ENCODE results near the gene ZNF709. TPM values are rescaled to one million over a fixed set of nuclear protein-coding genes. Genes with fewer than 3 reads are reported as not detected.
"Not testable (repeated sequence)": the region's sequence is repeated elsewhere in the genome, so short reads cannot be mapped to it uniquely, and the experiment has no call there.

The ZNF709 gene
- total RNA-seq, 1 donor from 2014 or later = 14.6 TPM

GRCh38 chr19:12465211-12465610 lies 19.4 kb downstream of the ZNF709 start:
- Histone ChIP-seq H3F3A (ENCODE audit: low read depth) (peaks cover 16% of the 10 kb centered on the region), H3K9ac (no peak overlapping the region), H3K4me2 (no peak overlapping the region), H2AFZ (replicated peaks) (no peak overlapping the region), H4K20me1 (ENCODE audit: low read depth) (no peaks in the 10 kb centered on the region), H3K27ac (no peak overlapping the region), H3K27me3 (no peaks in the 10 kb centered on the region), H3K9me3 (ENCODE audit: low read depth) (peaks cover 46% of the 10 kb centered on the region), H3K4me3 (no peak overlapping the region), H3K4me1 (no peaks in the 10 kb centered on the region), H3K36me3 (peaks cover 47% of the 10 kb centered on the region), H3K79me2 (ENCODE audit: low read depth) (no peaks in the 10 kb centered on the region)
- H3K4me1 Mint-ChIP-seq = no peaks in the 10 kb centered on the region
- DNase-seq (ENCODE audit: low spot score) = no peak
- H3K27ac Mint-ChIP-seq = no peak overlapping the region
- H3K9me3 Mint-ChIP-seq = peaks cover 74% of the 10 kb centered on the region
- H3K36me3 Mint-ChIP-seq = peaks cover 55% of the 10 kb centered on the region
- TF ChIP-seq, protein P1, sequence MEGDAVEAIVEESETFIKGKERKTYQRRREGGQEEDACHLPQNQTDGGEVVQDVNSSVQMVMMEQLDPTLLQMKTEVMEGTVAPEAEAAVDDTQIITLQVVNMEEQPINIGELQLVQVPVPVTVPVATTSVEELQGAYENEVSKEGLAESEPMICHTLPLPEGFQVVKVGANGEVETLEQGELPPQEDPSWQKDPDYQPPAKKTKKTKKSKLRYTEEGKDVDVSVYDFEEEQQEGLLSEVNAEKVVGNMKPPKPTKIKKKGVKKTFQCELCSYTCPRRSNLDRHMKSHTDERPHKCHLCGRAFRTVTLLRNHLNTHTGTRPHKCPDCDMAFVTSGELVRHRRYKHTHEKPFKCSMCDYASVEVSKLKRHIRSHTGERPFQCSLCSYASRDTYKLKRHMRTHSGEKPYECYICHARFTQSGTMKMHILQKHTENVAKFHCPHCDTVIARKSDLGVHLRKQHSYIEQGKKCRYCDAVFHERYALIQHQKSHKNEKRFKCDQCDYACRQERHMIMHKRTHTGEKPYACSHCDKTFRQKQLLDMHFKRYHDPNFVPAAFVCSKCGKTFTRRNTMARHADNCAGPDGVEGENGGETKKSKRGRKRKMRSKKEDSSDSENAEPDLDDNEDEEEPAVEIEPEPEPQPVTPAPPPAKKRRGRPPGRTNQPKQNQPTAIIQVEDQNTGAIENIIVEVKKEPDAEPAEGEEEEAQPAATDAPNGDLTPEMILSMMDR (IDR thresholded peaks at IDR 0.05) = no peak
- TF ChIP-seq EZH2phosphoT487 (IDR thresholded peaks at IDR 0.05) = no peak
- TF ChIP-seq EZH2 (IDR thresholded peaks at IDR 0.05) = no peak
- peaks cover 3% of the 10 kb centered on the region for H3K27me3 Mint-ChIP-seq (ENCODE audit: insufficient read depth, low read depth)
- H3K4me3 Mint-ChIP-seq = no peak overlapping the region

DNA sequence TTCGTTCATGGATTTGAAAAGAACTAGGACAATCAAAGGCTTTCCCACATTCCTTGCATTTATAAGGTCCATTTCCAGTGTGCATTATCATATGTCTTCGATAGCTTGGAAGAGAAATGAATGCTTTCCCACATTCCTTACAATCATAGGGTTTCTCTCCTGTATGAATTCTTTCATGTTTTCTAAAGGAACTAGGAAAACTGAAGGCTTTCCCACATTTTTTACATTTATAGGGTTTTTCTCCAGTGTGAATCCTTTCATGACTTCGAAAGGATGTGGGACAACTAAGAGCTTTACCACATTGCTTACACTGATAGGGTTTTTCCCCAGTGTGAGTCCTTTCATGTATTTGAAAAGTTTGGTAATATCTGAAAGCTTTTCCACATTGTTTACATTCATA lies 19.8 kb downstream of the ZNF709 start:
- Histone ChIP-seq H3K27me3 (no peaks in the 10 kb centered on the region), H2AFZ (replicated peaks) (no peak overlapping the region), H3K36me3 (peaks cover 47% of the 10 kb centered on the region), H3K4me3 (no peak overlapping the region), H3K4me2 (no peak overlapping the region), H4K20me1 (ENCODE audit: low read depth) (no peaks in the 10 kb centered on the region), H3K9ac (no peak overlapping the region), H3K4me1 (no peaks in the 10 kb centered on the region), H3K9me3 (ENCODE audit: low read depth) (peaks cover 46% of the 10 kb centered on the region), H3F3A (ENCODE audit: low read depth) (peaks cover 16% of the 10 kb centered on the region), H3K79me2 (ENCODE audit: low read depth) (no peaks in the 10 kb centered on the region), H3K27ac (no peak overlapping the region)
- peaks cover 72% of the 10 kb centered on the region for H3K9me3 Mint-ChIP-seq
- peaks cover 53% of the 10 kb centered on the region for H3K36me3 Mint-ChIP-seq
- H3K4me3 Mint-ChIP-seq = no peak overlapping the region
- peaks cover 3% of the 10 kb centered on the region for H3K27me3 Mint-ChIP-seq (ENCODE audit: insufficient read depth, low read depth)
- DNase-seq (ENCODE audit: low spot score) = no peak
- H3K4me1 Mint-ChIP-seq = no peaks in the 10 kb centered on the region
- H3K27ac Mint-ChIP-seq = no peak overlapping the region
- no peak for TF ChIP-seq EZH2phosphoT487 (IDR thresholded peaks at IDR 0.05)

DNA sequence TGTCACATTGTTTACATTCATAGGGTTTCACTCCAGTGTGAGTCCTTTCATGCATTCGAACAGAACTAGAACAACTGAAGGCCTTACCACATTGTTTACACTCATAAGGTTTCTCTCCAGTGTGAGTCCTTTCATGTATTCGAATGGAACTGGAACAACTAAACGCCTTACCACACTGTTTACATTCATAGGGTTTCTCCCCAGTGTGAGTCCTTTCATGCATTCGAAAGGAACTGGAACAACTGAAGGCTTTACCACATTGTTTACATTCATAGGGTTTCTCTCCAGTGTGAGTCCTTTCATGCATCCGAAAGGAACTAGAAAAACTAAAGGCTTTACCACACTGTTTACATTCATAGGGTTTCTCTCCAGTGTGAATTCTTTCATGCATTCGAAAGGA lies 20.5 kb downstream of the ZNF709 start:
- not testable (repeated sequence) for H3K27me3 Mint-ChIP-seq (ENCODE audit: insufficient read depth, low read depth); H2AFZ ChIP-seq (replicated peaks); H3K4me1 ChIP-seq; H3K27ac ChIP-seq; H3K4me3 Mint-ChIP-seq; H3K4me1 Mint-ChIP-seq; H3K27ac Mint-ChIP-seq; DNase-seq (ENCODE audit: low spot score); H3K4me2 ChIP-seq; H3K79me2 ChIP-seq (ENCODE audit: low read depth); H3K9ac ChIP-seq; H3K4me3 ChIP-seq; H3K27me3 ChIP-seq; H4K20me1 ChIP-seq (ENCODE audit: low read depth)
- Histone ChIP-seq H3F3A (ENCODE audit: low read depth) (peaks cover 16% of the 10 kb centered on the region), H3K9me3 (ENCODE audit: low read depth) (peaks cover 47% of the 10 kb centered on the region), H3K36me3 (peaks cover 47% of the 10 kb centered on the region)
- Mint-ChIP-seq H3K36me3 (peaks cover 55% of the 10 kb centered on the region), H3K9me3 (peaks cover 73% of the 10 kb centered on the region)

DNA sequence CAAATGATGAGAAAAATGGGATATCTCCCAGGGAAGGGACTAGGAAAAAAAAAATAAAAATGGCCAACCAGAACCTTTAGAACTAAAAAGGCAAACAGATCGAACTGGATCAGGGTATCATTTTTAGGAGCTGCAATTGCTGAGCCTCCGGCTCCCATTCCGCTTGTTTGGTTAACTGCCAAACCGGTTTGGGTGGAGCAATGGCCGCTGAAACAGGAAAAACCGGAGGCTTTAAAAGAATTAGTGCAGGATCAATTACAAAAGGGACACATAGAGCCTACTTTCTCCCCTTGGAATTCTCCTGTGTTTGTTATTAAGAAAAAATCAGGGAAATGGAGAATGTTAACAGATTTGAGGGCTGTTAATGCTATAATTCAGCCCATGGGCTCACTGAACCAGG lies 31.1 kb downstream of the ZNF709 start:
- H3K9me3 Mint-ChIP-seq = peaks cover 63% of the 10 kb centered on the region
- no peak overlapping the region for H3K27ac Mint-ChIP-seq
- no peaks in the 10 kb centered on the region for H3K36me3 ChIP-seq

More for the DNA sequence above, 31.1 kb downstream of the ZNF709 start:
- peaks cover 3% of the 10 kb centered on the region for H3K27me3 Mint-ChIP-seq (ENCODE audit: insufficient read depth, low read depth)
- Histone ChIP-seq H3K9ac (no peak overlapping the region), H3K27ac (no peak overlapping the region), H3K4me3 (no peak overlapping the region), H3K9me3 (ENCODE audit: low read depth) (peaks cover 3% of the 10 kb centered on the region), H3K4me1 (no peaks in the 10 kb centered on the region), H3K4me2 (no peak overlapping the region), H3K79me2 (ENCODE audit: low read depth) (no peaks in the 10 kb centered on the region), H3F3A (ENCODE audit: low read depth) (no peaks in the 10 kb centered on the region), H3K27me3 (no peaks in the 10 kb centered on the region), H4K20me1 (ENCODE audit: low read depth) (no peaks in the 10 kb centered on the region), H2AFZ (replicated peaks) (no peak overlapping the region)
- peaks cover 31% of the 10 kb centered on the region for H3K36me3 Mint-ChIP-seq
- H3K4me3 Mint-ChIP-seq = no peak overlapping the region
- no peaks in the 10 kb centered on the region for H3K4me1 Mint-ChIP-seq
- DNase-seq (ENCODE audit: low spot score) = no peak
- TF ChIP-seq EZH2phosphoT487 (IDR thresholded peaks at IDR 0.05) = no peak
- TF ChIP-seq, protein P1 (IDR thresholded peaks at IDR 0.05) = no peak
- TF ChIP-seq EZH2 (IDR thresholded peaks at IDR 0.05) = no peak
